T-helper 2 cell treated with Interferon-gamma antibody and Interleukin-4, amounts not matched to agents 100 ng/mL and 5 ng/mL, for 36 hours (primary cell): Measurements from ENCODE around the gene TRAF5. TPM values are rescaled to one million over a fixed set of nuclear protein-coding genes. Genes with fewer than 3 reads are reported as not detected.

Experiments used
- intact Hi-C: fragments of 100-400 bp; cut with micrococcal nuclease; formaldehyde crosslinking; loops from one replicate; pipeline ENCODE4 v1.15.1; 2023
- total RNA-seq: library from RNA; stranded (reverse); gene quantifications from 2 replicates; pipeline ENCODE4 v1.2.3, GENCODE V29; 2022

TRAF5 gene
- total RNA-seq, 1 donor from 2014 or later, result 60.6 TPM

DNA sequence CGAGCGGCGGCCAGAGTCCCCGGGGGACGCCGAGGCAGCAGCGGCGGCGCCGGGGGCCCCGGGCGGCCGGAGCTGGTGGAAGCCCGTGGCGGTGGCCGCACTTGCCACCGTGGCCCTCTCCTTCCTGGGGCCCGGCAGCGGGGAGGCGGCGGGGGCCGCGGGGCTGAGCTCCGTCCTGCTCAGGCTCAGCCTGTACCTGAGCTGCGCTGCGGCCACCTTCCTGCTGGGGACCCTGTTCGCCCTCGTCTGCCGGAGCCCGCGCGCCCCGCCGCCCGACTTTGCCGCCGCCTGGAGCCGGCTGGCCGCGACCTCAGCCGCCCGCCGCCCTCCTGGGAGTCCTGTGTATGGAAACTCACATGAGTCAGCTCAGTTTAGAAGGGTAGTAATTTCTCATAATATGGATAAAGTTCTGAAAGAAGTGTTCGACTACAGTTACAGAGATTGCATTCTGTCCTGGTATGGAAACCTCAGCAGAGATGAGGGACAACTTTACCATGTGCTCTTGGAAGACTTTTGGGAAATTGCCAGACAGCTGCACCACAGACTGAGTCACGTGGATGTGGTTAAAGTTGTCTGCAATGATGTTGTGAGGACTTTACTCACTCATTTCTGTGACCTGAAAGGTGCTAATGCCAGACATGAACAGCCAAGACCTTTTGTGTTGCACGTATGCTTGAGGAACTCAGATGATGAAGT, 90.1 kb downstream of the TRAF5 start:
- intact Hi-C loops, result loop anchor here (2.0 kb wide), 1 partner anchor 34 kb away; no protein-coding TSS in a partner anchor

DNA sequence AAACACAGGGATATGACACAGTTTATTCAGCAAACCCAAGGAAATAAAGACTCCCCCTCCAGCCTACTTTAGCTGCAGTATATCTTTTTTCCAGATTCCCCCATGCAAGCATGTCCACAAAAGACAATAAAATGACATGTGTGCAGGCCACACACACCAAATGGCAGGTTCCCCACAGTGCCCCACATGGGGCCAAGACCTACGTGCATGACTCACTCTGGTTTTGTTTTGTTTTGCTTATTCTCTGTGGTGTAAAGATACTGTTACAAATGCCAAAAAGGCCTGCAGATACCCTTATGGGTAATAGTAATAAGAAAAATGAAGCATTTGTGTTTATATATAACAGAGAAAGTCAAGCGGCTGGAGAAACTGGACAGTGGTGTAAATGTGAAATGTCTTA, 93.8 kb downstream of the TRAF5 start:
- intact Hi-C loops, result no loop called here

GRCh38 chr1:211420845-211421454, 94.3 kb downstream of the TRAF5 start:
- intact Hi-C loops, result no loop called here

DNA sequence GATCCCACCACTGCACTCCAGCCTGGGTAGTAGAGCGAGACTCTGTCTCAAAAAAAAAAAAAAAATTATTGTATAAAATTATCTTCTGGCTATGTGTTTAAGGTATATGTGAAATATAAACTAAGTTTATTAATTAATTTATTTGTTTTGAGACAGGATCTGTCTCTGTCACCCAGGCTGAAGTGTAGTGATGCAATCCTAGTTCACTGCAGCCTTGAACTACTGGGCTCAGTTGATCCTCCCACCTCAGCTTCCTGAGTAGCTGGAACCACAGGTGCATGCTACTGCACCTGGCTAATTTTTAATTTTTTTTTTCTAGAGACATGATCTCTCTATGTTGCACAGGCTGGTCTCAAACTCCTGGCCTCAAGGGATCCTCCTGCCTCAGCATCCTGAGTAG, 97.4 kb downstream of the TRAF5 start:
- intact Hi-C loops, result no loop called here

Other genes starting within 250 kb of the TRAF5 start
- gene KCNH1, start 192.7 kb upstream of the TRAF5 start, total RNA-seq, result not detected in 2 replicates
- 47.5 and 49.6 TPM in 2 replicates for gene RCOR3, start 67.5 kb upstream of the TRAF5 start, total RNA-seq
- not detected in 2 replicates for gene RD3, start 165.3 kb downstream of the TRAF5 start, total RNA-seq